Urothelium cell line (cell line): ENCODE results near the gene ADRM1.

Source experiments
- DNase-seq: peaks from one replicate; pipeline ENCODE4 v3.0.0; 2011; ENCODE audit warnings: low spot score, mixed read lengths
- FAIRE-seq: peaks from 2 replicates; lab custom pipeline; 2011; peaks lifted over from hg19 to GRCh38; lab: Jason Lieb, UNC

The ADRM1 gene

GRCh38 chr20:62297449-62298227 lies 5.2 kb upstream of the ADRM1 start:
- FAIRE-seq (no peak), DNase-seq (no peak)

- FAIRE-seq (no peak), DNase-seq (no peak)
Observed at GRCh38 chr20:62298577-62299249, 4.1 kb upstream of the ADRM1 start.

- DNase-seq (no peak), FAIRE-seq (no peak)
Observed at GRCh38 chr20:62299666-62300236, 3.0 kb upstream of the ADRM1 start.

- DNase-seq = no peak
- no peak for FAIRE-seq
Observed at GRCh38 chr20:62300319-62300718, 2.5 kb upstream of the ADRM1 start.

GRCh38 chr20:62301111-62301668 lies 1.6 kb upstream of the ADRM1 start:
- no peak for DNase-seq

GRCh38 chr20:62301773-62302340 lies 940 bp upstream of the ADRM1 start:
- DNase-seq (peak; percentile 94), FAIRE-seq (no peak)

More at GRCh38 chr20:62301111-62301668, 1.6 kb upstream of the ADRM1 start:
- FAIRE-seq = no peak

- DNase-seq (no peak), FAIRE-seq (no peak)
Observed at GRCh38 chr20:62303062-62303339, 204 bp downstream of the ADRM1 start.

GRCh38 chr20:62303340-62304226 lies 786 bp downstream of the ADRM1 start:
- FAIRE-seq (no peak), DNase-seq (no peak)

GRCh38 chr20:62304331-62305148 lies 1.7 kb downstream of the ADRM1 start:
- DNase-seq = no peak
- FAIRE-seq = no peak

GRCh38 chr20:62305149-62305764 lies 2.5 kb downstream of the ADRM1 start:
- FAIRE-seq (no peak), DNase-seq (no peak)

GRCh38 chr20:62305765-62306413 lies 3.1 kb downstream of the ADRM1 start:
- no peak for FAIRE-seq
- DNase-seq = no peak

- DNase-seq (no peak), FAIRE-seq (no peak)
Observed at GRCh38 chr20:62306414-62307187, 3.8 kb downstream of the ADRM1 start.

- FAIRE-seq = no peak
- DNase-seq = no peak
Observed at GRCh38 chr20:62307226-62308101, 4.7 kb downstream of the ADRM1 start.

- no peak for DNase-seq
- FAIRE-seq = no peak
Observed at GRCh38 chr20:62308102-62308822, 5.5 kb downstream of the ADRM1 start.

GRCh38 chr20:62309198-62309944 lies 6.6 kb downstream of the ADRM1 start:
- DNase-seq = no peak
- FAIRE-seq = no peak
